Astrocyte (in vitro differentiated cells and primary cell): ENCODE data around the gene GGA3. TPM values are rescaled to one million over a fixed set of nuclear protein-coding genes. Genes with fewer than 3 reads are reported as not detected.
A peak's percentile ranks its signal among the peaks of the same experiment; 100 is the strongest.

Experiments
- DNase-seq: peaks from one replicate; pipeline ENCODE4 v3.0.0-alpha.2; 2010; ENCODE audit warnings: low read depth
- FAIRE-seq: peaks from 2 replicates; lab custom pipeline; 2011; peaks lifted over from hg19 to GRCh38; lab: Jason Lieb, UNC
- H2AFZ ChIP-seq: 2 replicates; pipeline ENCODE4 v1.6.0; 2012; ENCODE audit warnings: low read depth, low read length, inconsistent platforms
- H3K27ac ChIP-seq: 2 replicates; pipeline ENCODE4 v1.5.1; 2011; ENCODE audit warnings: low read depth, low read length, inconsistent platforms
- H3K27me3 ChIP-seq: 2 replicates; pipeline ENCODE4 v1.6.0; 2011; ENCODE audit warnings: low read length, inconsistent platforms; ENCODE audit not compliant: insufficient read depth
- H3K36me3 ChIP-seq: 2 replicates; pipeline ENCODE4 v1.5.1; 2011; ENCODE audit warnings: low read length, inconsistent platforms; ENCODE audit not compliant: insufficient read depth
- H3K4me1 ChIP-seq: 2 replicates; pipeline ENCODE4 v1.5.1; 2011; ENCODE audit warnings: low read length, inconsistent platforms; ENCODE audit not compliant: insufficient read depth
- H3K4me2 ChIP-seq: 2 replicates; pipeline ENCODE4 v1.6.0; 2012; ENCODE audit warnings: low read length, inconsistent platforms
- H3K4me3 ChIP-seq: 2 replicates; pipeline ENCODE4 v1.5.1; 2011; ENCODE audit warnings: low read depth, mild to moderate bottlenecking, low read length, inconsistent platforms; ENCODE audit not compliant: insufficient read depth
- H3K79me2 ChIP-seq: 2 replicates; pipeline ENCODE4 v1.6.0; 2012; ENCODE audit warnings: mild to moderate bottlenecking, low read length, inconsistent platforms; ENCODE audit not compliant: insufficient read depth
- H3K9ac ChIP-seq: 2 replicates; pipeline ENCODE4 v1.6.0; 2012; ENCODE audit warnings: mild to moderate bottlenecking, low read length, inconsistent platforms
- H3K9me3 ChIP-seq: 2 replicates; pipeline ENCODE4 v1.5.1; 2012; ENCODE audit warnings: low read depth, mild to moderate bottlenecking, low read length, inconsistent platforms; ENCODE audit not compliant: insufficient read depth
- H4K20me1 ChIP-seq: 2 replicates; pipeline ENCODE4 v1.6.0; 2012; ENCODE audit warnings: low read length, inconsistent platforms; ENCODE audit not compliant: insufficient read depth
- H3K27ac Mint-ChIP-seq: one replicate; pipeline ENCODE4 v1.8.0; 2021; ENCODE audit warnings: mild to moderate bottlenecking, mixed read lengths; ENCODE audit not compliant: unreplicated experiment
- H3K27me3 Mint-ChIP-seq: one replicate; pipeline ENCODE4 v1.8.0; 2021; ENCODE audit warnings: low read depth, mixed read lengths; ENCODE audit not compliant: unreplicated experiment
- H3K36me3 Mint-ChIP-seq: one replicate; pipeline ENCODE4 v1.8.0; 2021; ENCODE audit warnings: low read depth, mixed read lengths; ENCODE audit not compliant: unreplicated experiment
- H3K4me1 Mint-ChIP-seq: one replicate; pipeline ENCODE4 v1.8.0; 2021; ENCODE audit warnings: low read depth, mixed read lengths; ENCODE audit not compliant: unreplicated experiment
- H3K4me3 Mint-ChIP-seq: one replicate; pipeline ENCODE4 v1.8.0; 2021; ENCODE audit warnings: mild to moderate bottlenecking, moderate library complexity, mixed read lengths; ENCODE audit not compliant: unreplicated experiment
- H3K9me3 Mint-ChIP-seq: one replicate; pipeline ENCODE4 v1.8.0; 2021; ENCODE audit warnings: mild to moderate bottlenecking, mixed read lengths; ENCODE audit not compliant: unreplicated experiment
- CTCF ChIP-seq: IDR thresholded peaks from 2 replicates; pipeline ENCODE4 v1.5.1; 2011; ENCODE audit warnings: low read depth, mild to moderate bottlenecking, inconsistent platforms, low read length, moderate library complexity; ENCODE audit not compliant: insufficient read depth
- EZH2 ChIP-seq: IDR thresholded peaks from 2 replicates; pipeline ENCODE4 v1.6.1; 2012; ENCODE audit warnings: mild to moderate bottlenecking, low read length, inconsistent platforms; ENCODE audit not compliant: insufficient read depth
- total RNA-seq: library from RNA; stranded (reverse); gene quantifications from 2 replicates; pipeline ENCODE4 v1.2.1, GENCODE V29; 2021

The GGA3 gene
- total RNA-seq, 1 donor from 2014 or later = 25.3 TPM

GRCh38 chr17:75277664-75278071 is 16.3 kb upstream of the GGA3 start:
- H3K9me3 Mint-ChIP-seq = no peaks in the 10 kb centered on the region
- Histone ChIP-seq H3K9ac (no peak overlapping the region), H3K79me2 (no peaks in the 10 kb centered on the region), H3K4me1 (peaks cover 21% of the 10 kb centered on the region), H3K4me3 (no peak overlapping the region), H3K27me3 (no peaks in the 10 kb centered on the region), H4K20me1 (peaks cover 5% of the 10 kb centered on the region), H3K27ac (no peak overlapping the region), H2AFZ (no peak overlapping the region), H3K4me2 (peak overlapping the region; percentile 28), H3K36me3 (no peaks in the 10 kb centered on the region), H3K9me3 (no peaks in the 10 kb centered on the region)
- no peaks in the 10 kb centered on the region for H3K36me3 Mint-ChIP-seq
- H3K27me3 Mint-ChIP-seq = no peaks in the 10 kb centered on the region
- no peak overlapping the region for H3K27ac Mint-ChIP-seq
- no peak for FAIRE-seq
- H3K4me3 Mint-ChIP-seq = no peak overlapping the region
- peak; percentile 67 for DNase-seq
- peaks cover 1% of the 10 kb centered on the region for H3K4me1 Mint-ChIP-seq
- TF ChIP-seq CTCF (no peak), EZH2 (no peak)

GRCh38 chr17:75273977-75274708 is 12.7 kb upstream of the GGA3 start:
- H3K27me3 Mint-ChIP-seq = no peaks in the 10 kb centered on the region
- peaks cover 3% of the 10 kb centered on the region for H3K4me1 Mint-ChIP-seq
- Histone ChIP-seq H4K20me1 (peaks cover 5% of the 10 kb centered on the region), H3K27ac (no peak overlapping the region), H3K4me2 (no peak overlapping the region), H3K27me3 (no peaks in the 10 kb centered on the region), H3K4me3 (no peak overlapping the region), H3K79me2 (no peaks in the 10 kb centered on the region), H2AFZ (no peak overlapping the region), H3K36me3 (no peaks in the 10 kb centered on the region), H3K9me3 (no peaks in the 10 kb centered on the region), H3K9ac (no peak overlapping the region), H3K4me1 (peaks cover 41% of the 10 kb centered on the region)
- peak overlapping the region; percentile 48 for H3K4me3 Mint-ChIP-seq
- TF ChIP-seq CTCF = no peak
- no peak for TF ChIP-seq EZH2
- peak overlapping the region; percentile 38 for H3K27ac Mint-ChIP-seq
- no peaks in the 10 kb centered on the region for H3K9me3 Mint-ChIP-seq
- peak; percentile 49 for DNase-seq
- no peak for FAIRE-seq
- H3K36me3 Mint-ChIP-seq = peaks cover 2% of the 10 kb centered on the region

- H3K4me1 ChIP-seq = peaks cover 41% of the 10 kb centered on the region
- no peak overlapping the region for H3K4me3 ChIP-seq
- no peak overlapping the region for H2AFZ ChIP-seq
- Mint-ChIP-seq H3K36me3 (peaks cover 4% of the 10 kb centered on the region), H3K4me3 (peak overlapping the region; percentile 54), H3K27me3 (no peaks in the 10 kb centered on the region), H3K4me1 (peaks cover 5% of the 10 kb centered on the region), H3K27ac (no peak overlapping the region), H3K9me3 (no peaks in the 10 kb centered on the region)
- H3K4me2 ChIP-seq = peak overlapping the region; percentile 93
- H3K27me3 ChIP-seq = no peaks in the 10 kb centered on the region
- H3K9me3 ChIP-seq = no peaks in the 10 kb centered on the region
- TF ChIP-seq EZH2 = no peak
- TF ChIP-seq CTCF = no peak
- no peaks in the 10 kb centered on the region for H3K79me2 ChIP-seq
- no peaks in the 10 kb centered on the region for H3K36me3 ChIP-seq
- no peak overlapping the region for H3K9ac ChIP-seq
- no peak overlapping the region for H3K27ac ChIP-seq
- no peak for FAIRE-seq
- peak; percentile 41 for DNase-seq
- H4K20me1 ChIP-seq = peaks cover 7% of the 10 kb centered on the region
Observed at GRCh38 chr17:75272848-75273184, 11.4 kb upstream of the GGA3 start.
